Endodermal cell (in vitro differentiated cells): ENCODE measurements around the gene SMIM12. TPM values are rescaled to one million over a fixed set of nuclear protein-coding genes. Genes with fewer than 3 reads are reported as not detected.

Experiments used
- DNase-seq: peaks from one replicate; pipeline ENCODE4 v3.0.0-alpha.2; 2017
- H3K27ac ChIP-seq: 2 replicates; pipeline ENCODE4 v1.5.1; 2013; ENCODE audit warnings: mild to moderate bottlenecking, low read depth, low read length, moderate library complexity
- H3K27me3 ChIP-seq: 2 replicates; pipeline ENCODE4 v1.6.1; 2013; ENCODE audit warnings: mild to moderate bottlenecking, low read length, moderate library complexity; ENCODE audit not compliant: insufficient read depth, control insufficient read depth, poor library complexity, severe bottlenecking
- H3K36me3 ChIP-seq: 2 replicates; pipeline ENCODE4 v1.7.0; 2013; ENCODE audit warnings: mild to moderate bottlenecking, low read length, moderate library complexity; ENCODE audit not compliant: control insufficient read depth, insufficient read depth
- H3K4me1 ChIP-seq: one replicate; pipeline ENCODE4 v1.7.0; 2013; ENCODE audit warnings: low read length; ENCODE audit not compliant: control insufficient read depth, insufficient read depth
- H3K4me3 ChIP-seq: 2 replicates; pipeline ENCODE4 v1.5.1; 2013; ENCODE audit warnings: mild to moderate bottlenecking, low read length, moderate library complexity
- H3K9ac ChIP-seq: 2 replicates; pipeline ENCODE4 v1.6.1; 2013; ENCODE audit warnings: mild to moderate bottlenecking, low read length, moderate library complexity; ENCODE audit not compliant: poor library complexity, severe bottlenecking; ENCODE audit errors: extremely low read depth
- H3K9me3 ChIP-seq: 2 replicates; pipeline ENCODE4 v1.6.1; 2013; ENCODE audit warnings: mild to moderate bottlenecking, low read length, moderate library complexity; ENCODE audit not compliant: control insufficient read depth
- H3K27ac Mint-ChIP-seq: 2 replicates; pipeline ENCODE4 v1.8.0; 2020; ENCODE audit warnings: mixed read lengths
- H3K27me3 Mint-ChIP-seq: 2 replicates; pipeline ENCODE4 v1.8.0; 2021; ENCODE audit warnings: mild to moderate bottlenecking, mixed read lengths; ENCODE audit not compliant: insufficient read depth
- H3K36me3 Mint-ChIP-seq: 2 replicates; pipeline ENCODE4 v1.8.0; 2020; ENCODE audit warnings: low read depth, mixed read lengths
- H3K4me1 Mint-ChIP-seq: 2 replicates; pipeline ENCODE4 v1.8.0; 2020; ENCODE audit warnings: mixed read lengths
- H3K4me3 Mint-ChIP-seq: 2 replicates; pipeline ENCODE4 v1.8.0; 2020; ENCODE audit warnings: mild to moderate bottlenecking, moderate library complexity, mixed read lengths
- H3K9me3 Mint-ChIP-seq: 2 replicates; pipeline ENCODE4 v1.8.0; 2020; ENCODE audit warnings: mild to moderate bottlenecking, mixed read lengths
- CTCF ChIP-seq: fragments of 200-600 bp; sonication (generic); conservative IDR thresholded peaks from 2 replicates; pipeline ENCODE4 v1.5.0; 2021; ENCODE audit warnings: antibody characterized with exemption, mild to moderate bottlenecking
- WGBS, 2 experiments: methylation state at CpG; one replicate each; pipeline versions ENCODE4 v1.1.5 to v1.1.7; 2013; ENCODE audit warnings: missing lambda C conversion rate in 2 of 2, mixed read lengths in 1 of 2; ENCODE audit not compliant: insufficient coverage in 1 of 2, insufficient read length in 1 of 2; 5-methylcytosine and 5-hydroxymethylcytosine counted together
- total RNA-seq, 2 donors: library from RNA; stranded (reverse); fragmentation: NEBNext Ultra II Directional in 1 of 2; extraction: Animal tissue kit (Norgen Biotek cat#: 25700) in 1 of 2; gene quantifications; 2 replicates in 1 of 2; 3 replicates in 1 of 2; pipeline ENCODE4 v1.2.1, GENCODE V29; 2021

Gene SMIM12
- total RNA-seq, 2 donors from 2014 or later: 43.0 to 47.6 TPM

DNA sequence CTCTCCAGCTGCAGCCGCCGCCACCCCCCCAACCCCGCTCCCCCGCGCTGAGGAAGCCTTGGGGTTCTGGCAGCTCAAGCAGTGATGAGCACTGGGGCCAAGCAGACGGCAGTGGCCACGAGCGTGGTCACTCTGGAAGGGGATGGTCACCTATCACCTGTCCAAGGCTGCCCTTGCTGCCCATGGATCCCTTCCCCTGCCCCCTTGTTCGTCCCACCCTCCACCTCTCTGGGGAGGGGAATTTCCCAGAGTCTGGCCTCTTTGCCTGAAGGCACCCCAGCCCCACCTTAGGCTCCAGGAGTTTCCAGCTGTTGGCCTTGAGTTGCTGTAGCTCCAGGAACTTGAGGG, 7.2 kb upstream of the SMIM12 start:
- H3K4me3 ChIP-seq: peak overlapping the region; percentile 73
- H3K4me1 ChIP-seq: no peaks in the 10 kb centered on the region
- no peaks in the 10 kb centered on the region for H3K4me1 Mint-ChIP-seq
- WGBS, 2 experiments: 70 to 74% methylated on average over 3 to 9 of the region's 9 CpGs
- H3K9me3 ChIP-seq: no peaks in the 10 kb centered on the region
- H3K27ac Mint-ChIP-seq: no peak overlapping the region
- no peaks in the 10 kb centered on the region for H3K36me3 ChIP-seq
- TF ChIP-seq CTCF: no peak
- H3K9ac ChIP-seq: no peak overlapping the region
- H3K4me3 Mint-ChIP-seq: peak overlapping the region; percentile 67
- H3K27ac ChIP-seq: no peak overlapping the region
- H3K9me3 Mint-ChIP-seq: no peaks in the 10 kb centered on the region
- DNase-seq: no peak
- H3K27me3 Mint-ChIP-seq: peaks cover 47% of the 10 kb centered on the region
- no peaks in the 10 kb centered on the region for H3K36me3 Mint-ChIP-seq
- peaks cover 55% of the 10 kb centered on the region for H3K27me3 ChIP-seq

DNA sequence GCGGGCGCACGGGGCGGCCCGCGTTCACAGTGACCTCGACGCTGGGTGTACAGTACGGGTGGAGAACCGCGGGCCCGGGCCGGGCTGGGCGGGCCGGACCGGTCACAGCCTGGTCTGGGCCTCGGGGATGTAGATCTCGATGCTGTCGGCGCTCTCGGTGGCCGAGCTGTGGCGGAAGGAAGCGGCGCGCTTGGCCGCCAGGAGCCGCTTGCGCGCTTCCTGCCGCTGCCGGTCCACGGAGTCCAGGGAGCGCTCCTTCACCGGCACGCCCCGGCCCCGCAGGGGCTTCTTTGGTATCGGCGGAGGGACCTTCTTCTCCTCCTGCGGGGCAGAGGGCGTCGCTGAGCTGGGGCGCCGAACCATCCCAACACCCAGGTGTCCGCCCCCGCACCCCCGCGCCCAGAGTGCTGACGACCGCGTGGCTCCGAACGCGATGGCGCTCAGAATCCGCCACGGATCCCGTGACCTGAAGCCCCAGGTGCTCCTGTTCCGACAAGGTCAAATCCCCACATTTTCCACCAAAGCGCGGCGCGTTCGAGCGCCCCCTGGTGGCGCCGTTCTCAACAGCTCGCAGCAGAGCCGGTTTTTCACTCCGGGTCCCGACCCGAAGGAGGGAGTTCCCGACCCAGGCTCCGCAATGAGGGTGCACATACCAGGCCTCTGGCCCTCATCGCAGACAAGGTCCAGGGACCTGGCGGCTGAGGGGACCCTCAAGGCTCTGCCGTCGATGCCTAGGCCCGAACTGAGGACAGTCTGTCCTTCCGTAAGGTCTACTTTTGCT, 6.6 kb upstream of the SMIM12 start:
- DNase-seq: peak; percentile 96
- Mint-ChIP-seq H3K9me3 (no peaks in the 10 kb centered on the region), H3K36me3 (no peaks in the 10 kb centered on the region), H3K4me1 (no peaks in the 10 kb centered on the region), H3K27me3 (peaks cover 51% of the 10 kb centered on the region), H3K27ac (peak overlapping the region; percentile 53), H3K4me3 (peak overlapping the region; percentile 67)
- Histone ChIP-seq H3K9ac (peak overlapping the region; percentile 53), H3K9me3 (no peaks in the 10 kb centered on the region), H3K36me3 (no peaks in the 10 kb centered on the region), H3K4me1 (no peaks in the 10 kb centered on the region), H3K4me3 (peak overlapping the region; percentile 73), H3K27me3 (peaks cover 50% of the 10 kb centered on the region), H3K27ac (no peak overlapping the region)
- 7% methylated on average over 38 to 81 of the region's 81 CpGs for WGBS, 2 experiments
- TF ChIP-seq CTCF: peak; percentile 99

GRCh38 chr1:34865573-34865972, 6.0 kb upstream of the SMIM12 start:
- no peak overlapping the region for H3K4me3 ChIP-seq
- H3K9me3 Mint-ChIP-seq: no peaks in the 10 kb centered on the region
- no peaks in the 10 kb centered on the region for H3K36me3 ChIP-seq
- WGBS, 2 experiments: 58 to 67% methylated on average over 9 to 25 of the region's 25 CpGs
- no peaks in the 10 kb centered on the region for H3K4me1 ChIP-seq
- H3K27ac ChIP-seq: no peak overlapping the region
- H3K9ac ChIP-seq: no peak overlapping the region
- no peaks in the 10 kb centered on the region for H3K9me3 ChIP-seq
- TF ChIP-seq CTCF: no peak
- H3K4me1 Mint-ChIP-seq: no peaks in the 10 kb centered on the region
- DNase-seq: no peak
- no peaks in the 10 kb centered on the region for H3K36me3 Mint-ChIP-seq
- peaks cover 49% of the 10 kb centered on the region for H3K27me3 ChIP-seq
- H3K27me3 Mint-ChIP-seq: peaks cover 52% of the 10 kb centered on the region
- no peak overlapping the region for H3K27ac Mint-ChIP-seq
- H3K4me3 Mint-ChIP-seq: peak overlapping the region; percentile 67
